Measurements from ENCODE around the gene NPC1. TPM values are rescaled to one million over a fixed set of nuclear protein-coding genes. Genes with fewer than 3 reads are reported as not detected.

NPC1 gene
- total RNA-seq, 1 experiment from 2014 or later = 39.6 TPM

GRCh38 chr18:23583071-23583865, 3.0 kb downstream of the NPC1 start:
- no peaks in the 10 kb centered on the region for H3K27me3 ChIP-seq (ENCODE audit: insufficient read depth, low read depth)
- intact Hi-C loops (cut with micrococcal nuclease; ENCODE audit: unreplicated experiment) = no loop called here
- BruUV-seq (replicated peaks) = no TSS peak
- no peaks in the 10 kb centered on the region for H3K36me3 ChIP-seq (ENCODE audit: low read depth)
- H3K4me1 ChIP-seq (replicated peaks; ENCODE audit: insufficient read depth) = peaks cover 19% of the 10 kb centered on the region
- H3F3A ChIP-seq (ENCODE audit: insufficient read depth, low read depth) = peaks cover 17% of the 10 kb centered on the region
- H3K9me2 ChIP-seq (ENCODE audit: insufficient read depth) = no peaks in the 10 kb centered on the region
- H2AFZ ChIP-seq = no peak overlapping the region
- peaks cover 57% of the 10 kb centered on the region for H3K79me2 ChIP-seq (ENCODE audit: low read depth)
- CTCF ChIA-PET = no interaction called here
- TF ChIP-seq, protein P1, sequence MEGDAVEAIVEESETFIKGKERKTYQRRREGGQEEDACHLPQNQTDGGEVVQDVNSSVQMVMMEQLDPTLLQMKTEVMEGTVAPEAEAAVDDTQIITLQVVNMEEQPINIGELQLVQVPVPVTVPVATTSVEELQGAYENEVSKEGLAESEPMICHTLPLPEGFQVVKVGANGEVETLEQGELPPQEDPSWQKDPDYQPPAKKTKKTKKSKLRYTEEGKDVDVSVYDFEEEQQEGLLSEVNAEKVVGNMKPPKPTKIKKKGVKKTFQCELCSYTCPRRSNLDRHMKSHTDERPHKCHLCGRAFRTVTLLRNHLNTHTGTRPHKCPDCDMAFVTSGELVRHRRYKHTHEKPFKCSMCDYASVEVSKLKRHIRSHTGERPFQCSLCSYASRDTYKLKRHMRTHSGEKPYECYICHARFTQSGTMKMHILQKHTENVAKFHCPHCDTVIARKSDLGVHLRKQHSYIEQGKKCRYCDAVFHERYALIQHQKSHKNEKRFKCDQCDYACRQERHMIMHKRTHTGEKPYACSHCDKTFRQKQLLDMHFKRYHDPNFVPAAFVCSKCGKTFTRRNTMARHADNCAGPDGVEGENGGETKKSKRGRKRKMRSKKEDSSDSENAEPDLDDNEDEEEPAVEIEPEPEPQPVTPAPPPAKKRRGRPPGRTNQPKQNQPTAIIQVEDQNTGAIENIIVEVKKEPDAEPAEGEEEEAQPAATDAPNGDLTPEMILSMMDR (conservative IDR thresholded peaks at IDR 0.05) = no peak
- TF ChIP-seq EZH2 (IDR thresholded peaks at IDR 0.05; ENCODE audit: low read depth) = no peak
- no peak overlapping the region; the same call in 1 of the 2 replicates for H3K4me3 ChIP-seq
- peak overlapping the region; percentile 77 for H3K4me2 ChIP-seq
- no peak overlapping the region for H3K27ac ChIP-seq
- POLR2A ChIA-PET (ENCODE audit: unreplicated experiment) = interaction anchor here (0.7 kb wide), 1 partner anchor 113 kb away, joined by 8 read pairs; no protein-coding TSS in a partner anchor
- no peak for DNase-seq
- H3K9me3 ChIP-seq (ENCODE audit: insufficient read depth, low read depth) = no peaks in the 10 kb centered on the region
- H4K20me1 ChIP-seq (ENCODE audit: insufficient read depth) = no peaks in the 10 kb centered on the region

- ChIA-PET CTCF (no interaction called here), POLR2A (ENCODE audit: unreplicated experiment) (no interaction called here)
- no peak overlapping the region for H3K4me3 ChIP-seq
- H3K36me3 ChIP-seq (ENCODE audit: low read depth) = no peaks in the 10 kb centered on the region
- H2AFZ ChIP-seq = no peak overlapping the region
- peaks cover 57% of the 10 kb centered on the region for H3K79me2 ChIP-seq (ENCODE audit: low read depth)
- intact Hi-C loops (cut with micrococcal nuclease; ENCODE audit: unreplicated experiment) = no loop called here
- H3K9me3 ChIP-seq (ENCODE audit: insufficient read depth, low read depth) = no peaks in the 10 kb centered on the region
- no peaks in the 10 kb centered on the region for H3K27me3 ChIP-seq (ENCODE audit: insufficient read depth, low read depth)
- no peaks in the 10 kb centered on the region for H4K20me1 ChIP-seq (ENCODE audit: insufficient read depth)
- H3K27ac ChIP-seq = no peak overlapping the region
- peak in 1 of 2 experiments; percentile 6 for DNase-seq
- BruUV-seq (replicated peaks) = no TSS peak
- TF ChIP-seq EZH2 (IDR thresholded peaks at IDR 0.05; ENCODE audit: low read depth) = no peak
- TF ChIP-seq, protein P1 (conservative IDR thresholded peaks at IDR 0.05) = no peak
- peaks cover 10% of the 10 kb centered on the region for H3F3A ChIP-seq (ENCODE audit: insufficient read depth, low read depth)
- no peak overlapping the region for H3K4me2 ChIP-seq
- no peaks in the 10 kb centered on the region for H3K9me2 ChIP-seq (ENCODE audit: insufficient read depth)
- peaks cover 19% of the 10 kb centered on the region for H3K4me1 ChIP-seq (replicated peaks; ENCODE audit: insufficient read depth)
Measured at GRCh38 chr18:23580677-23581367, 5.5 kb downstream of the NPC1 start.

GRCh38 chr18:23578891-23579653, 7.2 kb downstream of the NPC1 start:
- Histone ChIP-seq H4K20me1 (ENCODE audit: insufficient read depth) (no peaks in the 10 kb centered on the region), H3F3A (ENCODE audit: insufficient read depth, low read depth) (peaks cover 5% of the 10 kb centered on the region; the same call in 1 of the 2 replicates), H3K36me3 (ENCODE audit: low read depth) (no peaks in the 10 kb centered on the region), H3K4me1 (replicated peaks; ENCODE audit: insufficient read depth) (peaks cover 18% of the 10 kb centered on the region), H3K4me3 (no peak overlapping the region), H3K4me2 (no peak overlapping the region), H3K27me3 (ENCODE audit: insufficient read depth, low read depth) (no peaks in the 10 kb centered on the region), H2AFZ (no peak overlapping the region), H3K79me2 (ENCODE audit: low read depth) (peaks cover 49% of the 10 kb centered on the region), H3K27ac (no peak overlapping the region), H3K9me3 (ENCODE audit: insufficient read depth, low read depth) (no peaks in the 10 kb centered on the region), H3K9me2 (ENCODE audit: insufficient read depth) (no peaks in the 10 kb centered on the region)
- intact Hi-C loops (cut with micrococcal nuclease; ENCODE audit: unreplicated experiment) = no loop called here
- no peak for DNase-seq
- ChIA-PET CTCF (no interaction called here), POLR2A (ENCODE audit: unreplicated experiment) (interaction anchor here (0.6 kb wide), 1 partner anchor 87 kb away, joined by 6 read pairs; no protein-coding TSS in a partner anchor)
- TF ChIP-seq, protein P1 (conservative IDR thresholded peaks at IDR 0.05) = no peak
- no peak for TF ChIP-seq EZH2 (IDR thresholded peaks at IDR 0.05; ENCODE audit: low read depth)
- BruUV-seq (replicated peaks) = no TSS peak

All from PC-9 (cell line).